H4 (cell line): ENCODE results near the gene AUTS2. TPM values are rescaled to one million over a fixed set of nuclear protein-coding genes. Genes with fewer than 3 reads are reported as not detected.
"Not testable (repeated sequence)": the region's sequence is repeated elsewhere in the genome, so short reads cannot be mapped to it uniquely, and the experiment has no call there.

Experiments used
- DNase-seq: peaks from one replicate; pipeline ENCODE4 v3.0.0-alpha.2; 2015; ENCODE audit warnings: low spot score
- total RNA-seq: library from RNA; depleted of rRNA; stranded (reverse); fragments of >200 nt; shearing (Covaris generic); gene quantifications from 2 replicates; pipeline ENCODE4 v1.2.3, GENCODE V29; 2014

Gene AUTS2
- total RNA-seq, 1 experiment from 2014 or later: 4.1 TPM

DNA sequence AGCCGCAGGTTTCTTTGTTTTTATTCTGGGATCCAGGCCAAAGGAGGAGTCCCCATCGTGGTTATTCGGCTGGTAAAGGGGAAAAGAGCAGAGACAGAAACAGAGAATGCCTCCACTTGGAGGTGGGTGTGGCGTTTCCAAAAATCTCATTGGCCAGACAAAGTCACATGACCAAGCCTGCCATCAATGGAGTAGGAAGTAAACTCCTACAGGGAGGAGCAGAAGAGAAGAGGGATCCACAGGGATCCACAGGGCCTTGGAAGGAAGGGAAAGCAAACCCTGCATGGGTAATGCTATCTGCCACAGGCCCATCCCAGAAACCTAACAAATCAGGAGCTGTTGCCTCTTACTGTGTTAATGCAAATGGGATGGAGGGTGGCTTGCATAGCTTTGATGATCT is 1107.9 kb downstream of the AUTS2 start:
- DNase-seq: no peak

DNA sequence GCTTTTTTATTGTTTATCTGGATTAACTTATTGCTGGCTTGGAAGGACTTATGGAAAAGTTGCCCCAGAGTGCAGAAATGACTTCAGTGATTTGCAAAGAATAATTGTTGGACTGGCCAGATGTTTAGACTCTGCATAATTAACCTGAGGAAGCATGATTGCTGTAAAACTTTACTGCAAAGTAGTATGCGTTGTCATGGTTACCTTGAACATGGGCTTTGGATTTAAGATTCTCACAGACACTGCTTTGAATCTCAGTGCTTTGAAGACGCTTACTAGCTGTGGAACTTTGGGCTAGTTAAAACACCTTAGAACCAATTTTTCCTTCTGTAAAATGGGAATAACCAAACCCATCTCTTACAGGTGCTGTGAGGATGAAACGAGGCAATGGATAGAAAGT is 1108.4 kb downstream of the AUTS2 start:
- no peak for DNase-seq

DNA sequence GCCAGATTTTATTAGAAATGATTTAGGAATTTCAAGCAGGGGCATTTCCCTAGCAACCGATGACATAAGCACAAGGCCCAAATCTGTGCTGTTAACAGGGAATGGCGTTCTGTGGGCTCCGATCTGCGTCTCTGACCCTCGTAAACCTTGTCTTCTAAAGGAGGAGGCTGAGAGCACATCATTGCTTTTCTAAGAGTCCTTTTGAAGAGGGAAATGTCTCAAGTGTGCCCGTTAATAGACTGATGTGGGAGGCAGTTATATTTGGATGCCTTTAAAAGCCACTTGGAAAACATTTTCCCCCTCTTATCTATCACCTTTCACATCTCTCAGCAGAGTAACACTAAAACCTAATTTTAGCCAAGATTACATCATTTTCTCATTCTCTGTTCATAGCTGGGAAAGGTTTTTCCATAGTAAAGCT is 1109.6 kb downstream of the AUTS2 start:
- DNase-seq: no peak

DNA sequence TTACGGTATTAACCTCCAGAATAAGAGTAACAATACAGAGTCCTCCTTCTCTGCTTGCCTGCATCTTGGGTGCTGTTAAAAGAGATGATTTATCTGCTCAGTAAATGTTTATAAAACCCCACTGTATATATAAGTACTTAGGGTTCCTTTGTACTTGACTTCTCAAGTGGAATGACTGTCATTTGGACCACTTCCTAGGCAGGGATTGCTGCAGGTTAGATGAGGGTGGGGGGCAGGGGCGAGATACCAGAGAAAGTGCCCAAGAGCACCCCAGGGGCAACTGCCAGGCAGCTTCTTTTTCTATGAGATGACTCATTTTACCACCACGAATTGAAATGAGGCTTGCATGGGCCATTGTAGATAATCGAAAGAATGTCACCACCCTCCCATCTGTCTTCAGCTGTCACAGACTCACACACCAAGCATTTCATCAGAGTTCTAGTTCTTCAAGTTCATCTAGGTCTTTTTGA is 1111.8 kb downstream of the AUTS2 start:
- DNase-seq: peak; percentile 90

DNA sequence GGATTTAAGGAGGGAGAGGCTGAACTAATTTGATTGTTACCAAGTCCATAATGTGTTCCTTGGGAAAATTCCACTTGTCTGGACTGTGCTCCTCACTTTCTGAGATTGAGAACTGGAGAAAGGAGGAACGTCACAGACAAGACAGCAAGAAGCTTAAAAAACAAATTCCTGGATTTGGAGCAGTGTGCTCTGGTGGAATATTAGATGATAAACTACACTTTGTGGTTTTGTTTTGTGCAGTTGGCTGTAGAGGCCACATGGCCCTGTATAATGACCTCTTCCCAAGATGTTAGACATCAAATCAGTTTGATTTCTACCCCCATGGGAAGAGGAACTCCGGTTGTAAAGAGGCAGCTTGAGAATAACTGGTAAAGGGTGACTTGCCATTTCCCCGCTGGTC is 1112.4 kb downstream of the AUTS2 start:
- DNase-seq: no peak

DNA sequence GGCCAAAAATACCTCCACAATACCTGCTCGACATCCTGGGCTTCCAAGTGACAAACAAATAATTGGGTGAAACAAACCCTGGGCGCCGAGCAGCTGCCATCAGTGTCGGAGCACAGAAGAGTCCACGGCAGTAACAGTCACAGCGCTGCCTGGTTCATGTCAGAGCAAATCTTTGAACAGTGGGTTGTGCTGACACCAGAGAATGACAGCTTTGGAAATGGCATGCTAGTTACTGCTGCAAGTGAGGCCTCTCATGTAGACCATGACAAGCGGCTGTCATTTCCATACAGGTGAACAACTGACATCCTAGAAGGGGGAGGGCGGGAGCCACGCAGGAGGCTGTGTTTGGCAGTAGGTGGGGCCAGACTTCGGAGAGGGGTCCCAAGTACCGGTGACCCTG is 1113.2 kb downstream of the AUTS2 start:
- no peak for DNase-seq

DNA sequence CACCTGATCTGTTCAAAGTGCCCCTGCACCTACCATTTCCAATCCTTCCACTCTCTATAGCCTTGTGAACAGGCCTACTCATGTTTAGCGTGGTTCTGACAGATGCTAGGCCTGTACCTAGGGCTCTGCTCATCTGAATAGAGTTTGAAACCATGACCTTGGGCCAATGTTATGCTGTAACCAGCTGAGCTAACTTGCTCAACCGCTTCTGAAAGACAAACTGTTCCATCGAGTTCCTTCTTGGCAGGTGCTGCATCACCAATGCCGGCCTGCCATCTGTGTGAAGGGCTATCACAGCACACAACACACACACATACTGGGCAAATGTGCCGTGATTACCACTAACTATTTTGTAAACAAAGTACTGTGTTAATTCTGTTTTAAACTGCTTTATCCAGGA is 1114.7 kb downstream of the AUTS2 start:
- no peak for DNase-seq

DNA sequence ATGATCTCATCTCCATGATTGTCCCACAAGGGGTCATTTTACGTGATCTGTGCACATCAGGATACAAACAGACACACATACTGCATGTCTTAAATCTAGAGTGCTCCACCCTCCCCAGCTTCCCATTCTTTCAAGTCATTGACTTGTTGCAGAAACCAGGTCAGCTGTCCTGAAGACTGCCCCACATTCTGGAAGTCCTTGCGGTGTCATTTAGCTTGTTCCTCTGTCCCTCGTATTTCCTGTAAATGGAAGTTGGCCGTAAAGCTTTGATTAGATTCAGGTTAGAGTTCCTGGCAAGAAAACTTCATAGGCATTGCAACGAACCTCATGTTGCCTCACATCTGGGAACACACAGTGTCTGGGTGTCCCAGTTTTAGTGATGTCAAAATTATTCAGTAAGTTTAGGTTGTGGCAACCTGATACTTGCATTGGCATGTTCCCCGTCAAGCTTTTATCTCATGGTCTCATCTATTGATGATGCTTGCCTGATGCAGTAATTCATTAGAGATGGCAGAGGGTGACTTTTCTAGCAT is 1116.3 kb downstream of the AUTS2 start:
- no peak for DNase-seq

DNA sequence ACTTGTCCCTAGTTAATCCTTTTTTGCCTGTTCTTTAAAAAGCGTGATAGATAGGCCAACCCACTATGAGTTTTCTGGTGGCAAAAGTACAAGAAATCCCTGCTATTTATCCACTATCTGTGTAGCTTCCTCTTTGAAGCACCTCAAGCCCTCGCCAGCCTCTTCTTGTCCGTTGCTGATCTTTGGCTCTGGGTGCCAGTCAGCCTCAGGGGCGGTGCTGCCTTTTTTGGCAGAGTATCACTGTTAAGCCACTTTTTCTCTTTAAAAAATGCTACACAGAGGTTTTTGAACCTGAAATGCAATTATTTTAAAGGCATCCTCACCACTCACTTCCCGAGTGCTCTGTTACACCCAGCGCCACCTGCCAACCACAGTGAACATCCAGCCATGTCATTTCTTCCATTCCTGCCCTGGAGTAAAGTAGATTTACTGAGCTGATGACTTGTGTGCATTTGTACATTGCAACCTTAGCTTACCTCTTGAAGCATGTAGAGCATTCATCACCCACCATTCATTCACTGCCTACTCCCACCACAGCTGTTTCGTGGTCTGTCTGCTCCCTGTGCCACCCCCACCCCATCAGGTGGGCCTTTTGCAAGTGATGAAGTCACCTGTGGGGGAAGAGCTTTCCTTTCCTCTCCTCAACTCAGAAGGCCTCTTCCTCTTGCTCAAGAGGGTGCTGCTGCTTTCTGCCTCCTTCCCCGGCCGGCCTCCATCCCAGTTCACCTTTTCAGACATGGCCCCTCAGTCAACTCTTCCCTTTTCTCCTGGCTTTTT is 1119.5 kb downstream of the AUTS2 start:
- no peak for DNase-seq

DNA sequence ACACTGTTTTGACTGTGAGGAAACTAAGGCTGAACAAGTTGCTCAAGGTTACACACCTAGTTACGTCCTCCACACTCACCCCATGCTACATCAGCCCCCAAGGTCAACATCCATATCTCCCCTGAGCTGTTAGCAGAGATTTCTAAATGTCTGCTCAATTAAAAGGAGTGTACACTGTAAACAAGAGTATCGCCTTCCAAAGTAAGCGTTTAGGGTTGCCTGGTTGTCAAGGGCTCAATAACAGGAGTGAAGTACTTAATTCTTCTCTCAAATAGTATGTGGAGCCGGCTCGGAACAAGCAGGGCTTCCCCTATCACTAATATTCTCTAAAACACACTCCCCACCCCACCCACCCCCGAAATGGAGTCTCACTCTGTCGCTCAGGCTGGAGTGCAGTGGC is 1120.8 kb downstream of the AUTS2 start:
- DNase-seq: no peak

DNA sequence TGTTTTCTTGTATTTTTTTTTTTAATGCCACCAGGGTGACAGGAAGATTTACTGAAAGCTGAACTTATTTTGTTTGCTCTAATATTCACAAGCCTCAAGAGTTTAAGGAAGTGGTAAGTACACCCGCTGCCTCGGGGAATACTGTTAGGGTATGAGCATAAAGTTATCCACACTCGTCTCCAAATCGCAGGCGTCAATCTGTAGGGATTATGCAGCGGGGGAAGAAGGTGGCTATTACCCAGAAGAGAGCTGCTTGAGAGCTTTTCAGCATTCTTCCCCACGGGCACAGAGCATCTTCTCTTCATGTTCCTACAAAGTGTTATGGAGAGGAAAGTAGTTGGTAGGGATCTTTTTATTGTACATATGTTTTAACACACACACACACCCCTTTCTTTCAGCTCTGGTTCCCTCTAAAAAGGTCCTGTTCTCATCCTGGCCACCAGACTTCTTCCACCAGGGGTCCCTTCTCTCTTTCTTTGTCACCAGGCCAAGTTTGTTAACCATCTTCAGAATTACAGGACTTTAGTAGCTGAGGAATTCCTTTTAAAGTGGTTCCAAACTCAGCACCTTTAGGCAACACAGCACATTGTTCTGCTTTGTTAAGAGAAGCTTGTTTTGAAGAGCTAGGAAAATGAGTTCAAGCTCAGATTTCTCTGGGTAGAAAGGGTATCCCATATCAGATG is 1122.1 kb downstream of the AUTS2 start:
- no peak for DNase-seq

DNA sequence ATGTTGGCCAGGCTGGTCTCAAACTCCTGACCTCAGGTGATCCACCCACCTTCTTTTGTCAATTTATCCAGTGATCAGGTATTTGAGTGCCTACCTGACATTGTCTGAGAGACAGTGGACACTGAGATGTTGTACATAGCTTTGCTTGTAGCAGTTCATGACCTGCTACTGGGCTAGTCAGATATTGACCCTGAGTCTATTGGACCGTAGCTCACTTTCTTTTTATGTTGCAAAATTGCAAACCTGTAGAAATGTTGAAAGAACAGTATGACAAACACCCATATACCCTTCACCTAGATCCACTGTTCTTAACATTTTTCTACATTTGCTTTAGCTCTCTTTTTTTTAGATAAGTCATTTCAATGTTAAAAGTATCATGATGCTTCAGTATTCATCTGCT is 1123.2 kb downstream of the AUTS2 start:
- DNase-seq: no peak

DNA sequence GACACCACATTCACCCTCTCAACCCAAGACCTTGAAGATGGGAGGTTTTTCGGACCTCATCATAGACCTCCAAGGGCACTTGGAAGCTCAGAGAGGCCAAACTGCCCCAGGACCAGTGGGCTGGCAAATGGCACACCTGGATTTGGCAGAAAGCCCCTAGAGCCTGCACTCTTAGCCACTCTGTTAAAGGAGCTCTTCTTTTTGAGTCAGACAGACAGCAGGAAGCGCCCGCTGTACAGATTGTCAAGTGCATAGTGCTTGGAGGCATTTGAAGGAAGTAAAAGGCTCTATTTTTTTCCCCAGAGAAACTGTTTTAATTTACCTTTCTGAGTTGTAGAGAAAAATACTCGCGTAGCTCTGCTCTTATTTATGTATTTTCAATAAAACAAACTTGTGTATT is 1125.1 kb downstream of the AUTS2 start:
- DNase-seq: no peak

DNA sequence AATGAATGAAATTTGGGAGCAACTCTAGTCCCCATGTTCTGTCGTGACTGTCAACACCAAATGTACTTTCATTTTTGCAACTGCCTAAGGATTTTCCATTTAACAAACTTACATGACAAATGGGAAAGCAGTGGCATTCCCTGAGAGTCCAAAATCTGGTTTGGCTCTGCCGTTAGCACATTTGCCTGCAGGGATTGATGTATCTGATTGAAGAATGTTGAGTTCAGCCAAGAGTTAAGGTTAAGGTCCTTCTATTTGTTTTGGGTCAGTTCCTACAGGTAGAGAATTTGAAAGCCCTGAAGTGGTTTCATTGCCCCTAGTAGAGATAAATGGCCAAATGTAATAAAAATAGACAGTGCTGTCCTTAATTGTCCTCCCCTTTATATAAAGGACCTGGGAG is 1127.2 kb downstream of the AUTS2 start:
- DNase-seq: no peak

DNA sequence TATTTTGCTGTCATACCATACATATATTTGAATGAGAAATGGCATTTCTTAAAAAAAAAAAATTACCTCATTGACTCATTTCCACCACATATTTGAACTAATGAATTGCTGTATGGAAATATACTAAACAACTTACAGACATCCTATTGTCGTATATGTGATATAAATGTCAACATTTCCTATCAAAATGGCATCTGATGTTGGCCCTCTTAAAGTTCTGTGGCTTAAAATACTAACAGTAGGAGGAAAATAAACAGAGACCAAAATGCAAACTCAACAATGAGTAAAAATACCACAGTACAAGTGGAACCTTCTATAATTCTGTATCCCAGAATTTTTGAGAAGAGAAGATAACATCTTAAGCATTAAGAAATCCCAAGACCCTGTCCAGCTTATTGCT is 1128.0 kb downstream of the AUTS2 start:
- DNase-seq: no peak

DNA sequence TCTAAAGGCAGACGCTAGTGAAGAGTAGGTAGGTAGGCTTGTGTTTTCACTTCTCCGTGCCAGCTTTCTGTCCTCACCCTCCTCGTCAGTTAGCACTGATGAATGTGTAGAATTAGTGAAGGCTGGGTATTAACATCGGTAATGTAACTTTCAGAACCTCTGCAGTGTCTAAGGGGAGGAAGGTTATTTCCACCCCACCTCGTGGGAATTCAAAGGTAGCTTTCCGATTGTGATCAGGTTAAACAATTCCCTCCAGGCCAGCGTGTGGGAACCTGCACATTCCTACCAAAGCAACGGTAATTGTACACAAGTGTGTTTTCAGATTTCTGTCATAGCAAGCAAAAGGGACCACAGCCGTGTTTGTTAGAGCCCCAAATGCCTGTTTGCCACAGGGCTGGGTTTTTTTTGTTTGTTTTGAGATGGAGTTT is 1128.7 kb downstream of the AUTS2 start:
- DNase-seq: no peak

DNA sequence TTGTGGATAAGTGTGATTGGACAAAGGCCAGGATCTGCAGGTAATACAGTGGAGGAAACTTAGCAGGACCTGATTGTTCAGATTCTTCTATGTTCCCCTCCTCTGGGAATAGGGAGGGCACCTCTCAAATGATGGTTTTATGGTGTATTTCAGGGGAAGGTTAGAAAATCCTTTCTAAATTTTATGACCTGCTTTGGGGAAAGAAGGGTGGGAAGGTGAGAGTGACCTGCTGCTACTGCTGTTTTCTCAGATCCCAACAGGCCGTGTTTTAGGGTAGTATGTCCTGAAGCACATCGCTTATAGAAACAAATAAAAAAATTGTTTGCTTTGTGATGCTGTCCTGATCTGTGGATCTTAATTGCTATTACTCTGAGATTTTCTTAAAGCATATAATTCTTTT is 1129.6 kb downstream of the AUTS2 start:
- DNase-seq: no peak

DNA sequence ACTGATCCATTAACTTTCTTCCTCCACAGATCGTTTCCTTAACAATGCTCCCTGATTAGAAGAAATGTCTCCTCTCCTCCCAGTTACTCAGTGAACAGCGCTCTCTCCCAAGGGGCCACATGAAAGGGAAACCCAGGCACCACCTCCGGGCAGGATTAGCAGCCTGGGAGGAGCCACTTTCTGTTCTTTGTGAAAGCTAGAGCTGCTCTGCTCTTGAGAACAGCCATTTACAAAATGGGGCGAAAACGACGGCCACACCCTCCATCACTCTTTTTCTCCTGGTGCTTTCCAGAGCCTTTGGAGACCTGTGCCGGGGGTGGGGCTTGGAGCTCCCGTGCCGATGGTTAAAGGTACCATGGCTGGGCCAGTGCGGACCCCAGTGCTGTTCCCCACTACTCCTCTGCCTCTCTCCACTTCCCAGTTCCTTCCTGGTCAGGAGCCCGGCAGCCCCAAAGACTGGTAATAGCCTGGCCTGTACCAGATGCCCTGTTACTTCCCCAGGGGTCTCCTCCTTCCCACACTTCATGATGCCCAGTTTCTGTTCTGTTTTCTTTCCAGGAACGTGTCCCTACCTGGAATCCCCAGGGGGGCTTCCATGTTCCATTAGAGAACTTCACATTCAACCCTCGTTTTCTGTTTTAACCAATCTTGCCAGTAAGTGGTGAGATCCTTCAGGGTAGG is 1130.7 kb downstream of the AUTS2 start:
- no peak for DNase-seq

DNA sequence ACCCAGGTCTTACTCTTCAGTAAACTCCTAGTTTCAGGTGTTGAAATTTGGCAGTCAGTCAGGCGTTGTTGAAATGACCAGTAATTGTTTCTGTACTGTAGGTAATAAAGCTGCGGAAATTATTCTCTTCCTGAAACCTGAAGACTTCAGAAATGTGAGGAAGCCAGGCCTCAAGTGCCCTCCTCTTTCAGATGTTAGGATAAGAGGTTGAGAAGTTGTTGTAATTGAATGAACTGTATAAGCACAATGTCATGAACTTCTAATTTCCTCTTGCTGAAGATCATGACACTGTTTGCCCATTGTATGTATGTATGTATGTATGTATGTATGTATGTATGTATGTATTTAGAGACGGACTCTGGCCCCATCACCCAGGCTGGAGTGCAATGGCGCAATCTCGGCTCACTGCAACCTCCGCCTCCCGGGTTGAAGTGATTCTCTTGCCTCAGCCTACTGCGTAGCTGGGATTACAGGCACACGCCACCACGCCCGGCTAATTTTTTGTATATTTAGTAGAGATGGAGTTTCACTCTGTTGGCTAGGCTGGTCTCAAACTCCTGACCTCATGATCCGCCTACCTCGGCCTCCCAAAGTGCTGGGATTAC is 1131.4 kb downstream of the AUTS2 start:
- DNase-seq: not testable (repeated sequence)

DNA sequence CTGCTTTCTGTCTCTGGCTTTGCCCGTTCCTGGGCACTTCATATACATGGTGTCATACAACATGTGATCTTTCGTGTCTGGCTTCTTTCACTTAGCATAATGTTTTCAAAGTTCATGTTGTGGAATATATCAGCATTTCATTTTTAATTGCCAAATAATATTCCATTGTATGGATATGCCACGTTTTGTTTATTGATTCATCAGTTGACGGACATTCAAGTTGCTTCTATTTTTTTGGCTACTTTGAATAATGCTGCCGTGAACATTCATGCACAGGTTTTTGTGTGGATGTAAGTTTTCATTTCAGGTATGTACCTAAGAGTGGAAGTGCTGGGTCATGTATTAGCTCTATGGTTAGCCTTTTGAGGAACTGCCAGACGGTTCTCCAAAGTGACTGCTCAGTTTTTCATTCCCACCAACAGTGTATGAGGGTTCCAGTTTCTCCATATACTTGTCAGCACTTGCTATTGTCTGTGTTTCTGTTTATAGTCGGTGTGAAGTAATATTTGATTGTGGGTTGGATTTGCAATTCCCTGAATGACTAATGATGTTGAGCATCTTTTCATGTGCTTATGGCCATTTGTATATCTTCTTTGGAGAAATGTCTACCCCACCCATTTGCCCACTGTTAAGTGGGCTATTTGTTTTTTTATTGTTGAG is 1132.3 kb downstream of the AUTS2 start:
- DNase-seq: no peak

DNA sequence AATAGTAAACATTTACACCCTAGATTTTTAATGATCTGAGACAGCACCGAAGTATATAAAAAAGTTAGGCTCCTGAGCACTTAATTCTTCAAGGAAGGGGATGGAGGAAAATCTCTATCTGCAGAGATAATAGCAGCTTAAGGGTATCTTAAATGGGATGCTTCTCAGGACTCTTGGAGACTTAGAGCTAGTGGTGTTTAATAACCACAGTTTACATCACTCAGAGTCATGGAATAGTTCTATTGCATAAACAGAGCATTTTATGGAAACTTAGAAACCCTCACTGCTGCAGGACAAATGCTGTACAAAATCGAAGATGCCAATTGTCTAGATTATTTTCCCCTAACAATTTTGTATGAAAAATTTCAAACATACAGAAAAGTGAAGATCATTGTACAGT is 1134.8 kb downstream of the AUTS2 start:
- DNase-seq: no peak

DNA sequence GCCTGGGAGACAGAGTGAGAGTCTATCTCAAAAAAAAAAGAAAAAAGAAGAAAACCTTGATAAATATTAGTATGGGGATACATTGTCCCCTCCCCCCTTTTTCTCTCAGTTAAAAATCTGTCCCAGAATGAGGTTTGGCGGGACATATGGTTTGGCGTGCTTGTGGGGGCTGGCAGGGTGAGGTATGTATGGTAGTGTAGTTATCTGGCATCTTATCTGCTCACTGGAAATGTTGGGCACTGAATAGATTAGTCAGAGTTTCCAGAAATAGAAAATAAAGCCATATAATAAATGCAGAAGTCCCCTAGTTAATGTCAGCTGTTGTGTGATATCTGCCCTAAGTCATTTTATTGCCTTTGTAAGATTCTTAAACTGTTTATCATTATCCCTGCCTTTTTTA is 1136.1 kb downstream of the AUTS2 start:
- DNase-seq: no peak
